MM.1S (cell line): ENCODE results near the gene DXO.

ENCODE experiments used
- DNase-seq: peaks from one replicate; pipeline ENCODE4 v3.0.0-alpha.2; 2015
- H2AFZ ChIP-seq: fragments of 300-600 bp; sonication (generic); 2 replicates; pipeline ENCODE4 v1.6.0; 2016; ENCODE audit warnings: antibody characterized with exemption, low read length
- H3F3A ChIP-seq: fragments of 300-600 bp; sonication (generic); 2 replicates; pipeline ENCODE4 v1.6.1; 2016; ENCODE audit warnings: mild to moderate bottlenecking, antibody characterized with exemption, low read length, moderate library complexity, mixed read lengths; ENCODE audit not compliant: insufficient read depth
- H3K27ac ChIP-seq: fragments of 300-600 bp; sonication (generic); 2 replicates; pipeline ENCODE4 v1.5.1; 2016; ENCODE audit warnings: mild to moderate bottlenecking, low read length
- H3K27me3 ChIP-seq: fragments of 300-600 bp; sonication (generic); replicated peaks from 2 replicates; pipeline ENCODE4 v1.6.0; 2016; ENCODE audit warnings: low read length; ENCODE audit not compliant: insufficient read depth
- H3K36me3 ChIP-seq: fragments of 300-600 bp; sonication (generic); replicated peaks from 2 replicates; pipeline ENCODE4 v1.6.1; 2016; ENCODE audit warnings: mild to moderate bottlenecking, low read length, mixed read lengths; ENCODE audit not compliant: insufficient read depth
- H3K4me1 ChIP-seq: fragments of 300-600 bp; sonication (generic); 2 replicates; pipeline ENCODE4 v1.6.1; 2016; ENCODE audit warnings: low read length, mixed read lengths
- H3K4me2 ChIP-seq: fragments of 300-600 bp; sonication (generic); 2 replicates; pipeline ENCODE4 v1.6.0; 2016; ENCODE audit warnings: low read depth, low read length
- H3K4me3 ChIP-seq: fragments of 300-600 bp; sonication (generic); 2 replicates; pipeline ENCODE4 v1.5.1; 2016; ENCODE audit warnings: low read length, mixed read lengths
- H3K79me2 ChIP-seq: fragments of 300-600 bp; sonication (generic); 2 replicates; pipeline ENCODE4 v1.6.1; 2016; ENCODE audit warnings: mixed run types, low read length, mixed read lengths
- H3K9ac ChIP-seq: fragments of 300-600 bp; sonication (generic); 2 replicates; pipeline ENCODE4 v1.6.1; 2016; ENCODE audit warnings: low read length, mixed read lengths
- H3K9me2 ChIP-seq: fragments of 300-600 bp; sonication (generic); replicated peaks from 2 replicates; pipeline ENCODE4 v1.6.1; 2016; ENCODE audit warnings: mild to moderate bottlenecking, low read length, mixed read lengths; ENCODE audit not compliant: insufficient read depth
- H3K9me3 ChIP-seq: fragments of 300-600 bp; sonication (generic); replicated peaks from 2 replicates; pipeline ENCODE4 v1.6.1; 2016; ENCODE audit warnings: mild to moderate bottlenecking, low read length, mixed read lengths; ENCODE audit not compliant: insufficient read depth
- H4K20me1 ChIP-seq: fragments of 300-600 bp; sonication (generic); 2 replicates; pipeline ENCODE4 v1.6.1; 2016; ENCODE audit warnings: mild to moderate bottlenecking, low read length, moderate library complexity, mixed read lengths; ENCODE audit not compliant: insufficient read depth
- EZH2 ChIP-seq: fragments of 300-600 bp; sonication (generic); optimal IDR thresholded peaks from 2 replicates; pipeline ENCODE3; 2017; ENCODE audit warnings: low read depth, mild to moderate bottlenecking, antibody characterized with exemption, low read length, mixed read lengths
- EZH2phosphoT487 ChIP-seq: fragments of 300-600 bp; sonication (generic); IDR thresholded peaks from 2 replicates; pipeline ENCODE4 v1.6.1; 2018; ENCODE audit warnings: antibody characterized with exemption, low read length
- TF ChIP-seq, protein P1 (sequence below): fragments of 300-600 bp; sonication (generic); IDR thresholded peaks from 2 replicates; pipeline ENCODE4 v1.5.1; 2016; ENCODE audit warnings: antibody characterized with exemption, low read length, mixed read lengths

DXO gene

DNA sequence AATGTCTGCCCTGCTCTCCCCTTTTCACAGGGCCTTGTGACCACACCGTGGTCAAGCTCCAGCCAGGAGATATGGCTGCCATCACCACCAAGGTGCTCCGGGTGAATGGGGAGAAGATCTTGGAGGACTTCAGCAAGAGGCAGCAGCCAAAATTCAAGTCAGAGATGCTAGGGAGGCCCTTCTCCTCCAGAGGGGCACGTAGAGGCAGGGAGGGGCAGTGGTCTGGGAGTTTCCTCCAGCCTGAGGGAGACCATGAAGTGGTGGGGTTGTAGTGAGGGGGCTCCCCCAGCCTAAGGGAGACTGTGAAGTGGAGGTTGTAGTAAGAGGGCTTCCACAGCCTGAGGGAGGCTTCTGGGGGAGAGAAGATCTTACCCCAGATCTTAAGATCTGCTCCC is 4.0 kb downstream of the DXO start:
- Histone ChIP-seq H3K9me2 (no peaks in the 10 kb centered on the region), H3K27me3 (no peaks in the 10 kb centered on the region), H3F3A (peaks cover 11% of the 10 kb centered on the region), H3K79me2 (peaks cover 19% of the 10 kb centered on the region), H3K4me1 (peaks cover 6% of the 10 kb centered on the region; the same call in 1 of the 2 replicates), H3K27ac (no peak overlapping the region), H3K4me2 (no peak overlapping the region), H3K9ac (no peak overlapping the region), H2AFZ (no peak overlapping the region), H4K20me1 (no peaks in the 10 kb centered on the region), H3K4me3 (no peak overlapping the region), H3K36me3 (no peaks in the 10 kb centered on the region), H3K9me3 (no peaks in the 10 kb centered on the region)
- DNase-seq = no peak
- TF ChIP-seq EZH2phosphoT487 (no peak), EZH2 (no peak)
- TF ChIP-seq, protein P1, sequence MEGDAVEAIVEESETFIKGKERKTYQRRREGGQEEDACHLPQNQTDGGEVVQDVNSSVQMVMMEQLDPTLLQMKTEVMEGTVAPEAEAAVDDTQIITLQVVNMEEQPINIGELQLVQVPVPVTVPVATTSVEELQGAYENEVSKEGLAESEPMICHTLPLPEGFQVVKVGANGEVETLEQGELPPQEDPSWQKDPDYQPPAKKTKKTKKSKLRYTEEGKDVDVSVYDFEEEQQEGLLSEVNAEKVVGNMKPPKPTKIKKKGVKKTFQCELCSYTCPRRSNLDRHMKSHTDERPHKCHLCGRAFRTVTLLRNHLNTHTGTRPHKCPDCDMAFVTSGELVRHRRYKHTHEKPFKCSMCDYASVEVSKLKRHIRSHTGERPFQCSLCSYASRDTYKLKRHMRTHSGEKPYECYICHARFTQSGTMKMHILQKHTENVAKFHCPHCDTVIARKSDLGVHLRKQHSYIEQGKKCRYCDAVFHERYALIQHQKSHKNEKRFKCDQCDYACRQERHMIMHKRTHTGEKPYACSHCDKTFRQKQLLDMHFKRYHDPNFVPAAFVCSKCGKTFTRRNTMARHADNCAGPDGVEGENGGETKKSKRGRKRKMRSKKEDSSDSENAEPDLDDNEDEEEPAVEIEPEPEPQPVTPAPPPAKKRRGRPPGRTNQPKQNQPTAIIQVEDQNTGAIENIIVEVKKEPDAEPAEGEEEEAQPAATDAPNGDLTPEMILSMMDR = no peak

DNA sequence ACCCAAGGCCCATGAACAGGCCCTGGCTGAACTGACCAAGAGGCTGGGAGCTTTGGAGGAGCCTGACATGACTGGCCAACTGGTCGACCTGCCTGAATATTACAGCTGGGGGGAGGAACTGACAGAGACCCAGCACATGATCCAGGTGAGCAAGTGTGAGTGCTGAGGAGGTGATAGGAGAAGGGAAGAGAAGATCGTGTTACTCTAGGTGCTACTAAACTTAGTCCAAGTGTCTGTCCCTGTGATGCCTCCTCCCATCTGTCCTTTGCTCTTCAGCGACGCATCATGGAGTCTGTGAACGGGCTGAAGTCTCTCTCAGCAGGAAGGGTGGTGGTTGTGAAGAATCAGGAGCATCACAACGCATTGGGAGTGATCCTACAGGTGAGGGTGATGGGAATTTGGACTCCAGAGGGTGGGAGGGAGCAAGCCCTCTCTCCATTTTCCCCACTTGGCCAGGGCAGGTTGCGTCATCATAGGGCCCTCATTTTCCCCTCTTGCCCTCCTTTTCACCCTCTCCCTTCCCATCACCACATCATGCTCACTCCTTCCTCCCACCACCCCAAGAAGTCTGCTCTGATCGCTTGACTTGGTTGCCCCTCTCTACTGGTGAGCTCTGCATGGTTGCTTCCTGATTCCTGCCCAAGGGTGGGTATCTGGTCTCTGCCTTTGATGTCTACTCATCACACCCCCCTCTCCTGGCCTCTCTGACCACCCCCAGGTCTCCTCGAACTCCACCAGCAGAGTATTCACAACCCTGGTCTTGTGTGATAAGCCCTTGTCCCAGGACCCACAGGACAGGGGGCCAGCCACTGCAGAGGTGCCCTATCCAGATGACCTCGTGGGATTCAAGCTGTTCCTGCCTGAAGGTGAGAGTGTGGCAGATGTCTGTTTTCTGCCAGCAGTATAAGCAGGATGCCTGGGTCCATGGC is 4.7 kb downstream of the DXO start:
- TF ChIP-seq, protein P1 = no peak
- TF ChIP-seq EZH2phosphoT487 (no peak), EZH2 (no peak)
- no peak for DNase-seq
- H3K27me3 ChIP-seq = no peaks in the 10 kb centered on the region
- H3K4me3 ChIP-seq = no peak overlapping the region
- H3K9me2 ChIP-seq = no peaks in the 10 kb centered on the region
- H3K9ac ChIP-seq = no peak overlapping the region
- peaks cover 15% of the 10 kb centered on the region for H3K79me2 ChIP-seq
- no peaks in the 10 kb centered on the region for H3K9me3 ChIP-seq
- no peak overlapping the region for H2AFZ ChIP-seq
- no peak overlapping the region for H3K4me2 ChIP-seq
- no peak overlapping the region for H3K27ac ChIP-seq
- peaks cover 8% of the 10 kb centered on the region for H3F3A ChIP-seq
- no peaks in the 10 kb centered on the region for H4K20me1 ChIP-seq
- no peaks in the 10 kb centered on the region for H3K36me3 ChIP-seq
- peaks cover 6% of the 10 kb centered on the region; the same call in 1 of the 2 replicates for H3K4me1 ChIP-seq

DNA sequence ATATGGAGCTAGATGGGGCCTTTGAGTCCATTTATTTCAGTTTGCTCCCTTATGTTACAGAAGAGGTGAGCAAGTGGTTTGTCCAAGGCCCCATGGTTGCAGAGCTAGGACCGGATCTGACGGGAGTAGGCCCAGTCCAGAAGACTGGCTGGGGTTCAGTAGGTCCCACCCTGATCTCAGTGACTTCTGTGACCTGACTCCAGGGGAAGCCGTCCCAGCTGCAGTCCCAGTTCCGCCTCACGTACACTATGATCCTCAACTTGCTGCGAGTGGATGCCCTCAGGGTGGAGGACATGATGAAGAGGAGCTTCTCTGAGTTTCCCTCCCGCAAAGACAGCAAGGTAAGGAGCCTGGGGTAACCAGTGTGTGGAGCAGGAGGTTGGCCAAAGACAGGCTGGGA is 5.4 kb downstream of the DXO start:
- Histone ChIP-seq H4K20me1 (no peaks in the 10 kb centered on the region), H3K9ac (no peak overlapping the region), H3K4me2 (no peak overlapping the region), H3K79me2 (peaks cover 12% of the 10 kb centered on the region), H3F3A (peaks cover 8% of the 10 kb centered on the region), H3K27ac (no peak overlapping the region), H3K36me3 (no peaks in the 10 kb centered on the region), H3K9me2 (no peaks in the 10 kb centered on the region), H3K4me3 (no peak overlapping the region), H3K27me3 (no peaks in the 10 kb centered on the region), H3K9me3 (no peaks in the 10 kb centered on the region), H2AFZ (no peak overlapping the region), H3K4me1 (peaks cover 5% of the 10 kb centered on the region; the same call in 1 of the 2 replicates)
- TF ChIP-seq, protein P1 = no peak
- TF ChIP-seq EZH2phosphoT487 = no peak
- TF ChIP-seq EZH2 = no peak
- DNase-seq = no peak
